RWPE2 (cell line): ENCODE measurements around the gene UPF1.

Source experiments
- ATAC-seq: fragments of 200-7000 bp; cut with Tn5 transposase; 3 replicates; pipeline ENCODE4 v1.9.1; 2021; ENCODE audit warnings: low read depth
- DNase-seq: peaks from one replicate; pipeline ENCODE4 v3.0.0-alpha.2; 2020; ENCODE audit warnings: low spot score
- H3K27ac ChIP-seq: fragments of 450-650 bp; 2 replicates; pipeline ENCODE4 v1.5.1; 2017; ENCODE audit warnings: mild to moderate bottlenecking; ENCODE audit not compliant: poor library complexity, severe bottlenecking
- H3K27me3 ChIP-seq: fragments of 250-450 bp; sonication (Bioruptor Pico); 2 replicates; pipeline ENCODE4 v1.5.1; 2021; ENCODE audit warnings: mild to moderate bottlenecking, moderate library complexity; ENCODE audit not compliant: insufficient read depth, poor library complexity, severe bottlenecking
- H3K36me3 ChIP-seq: fragments of 250-450 bp; sonication (Bioruptor Pico); 2 replicates; pipeline ENCODE4 v1.5.1; 2020; ENCODE audit warnings: low read depth, mild to moderate bottlenecking, moderate library complexity
- H3K4me1 ChIP-seq: fragments of 250-450 bp; sonication (Bioruptor Pico); 2 replicates; pipeline ENCODE4 v1.5.1; 2021; ENCODE audit warnings: mild to moderate bottlenecking, moderate library complexity; ENCODE audit not compliant: insufficient read depth, poor library complexity, severe bottlenecking
- H3K4me3 ChIP-seq: fragments of 250-450 bp; sonication (Bioruptor Pico); 2 replicates; pipeline ENCODE4 v1.5.1; 2021; ENCODE audit warnings: mild to moderate bottlenecking, moderate library complexity; ENCODE audit not compliant: severe bottlenecking
- H3K9me3 ChIP-seq: fragments of 250-450 bp; sonication (Bioruptor Pico); 2 replicates; pipeline ENCODE4 v1.5.1; 2021; ENCODE audit warnings: mild to moderate bottlenecking, moderate library complexity; ENCODE audit not compliant: severe bottlenecking
- TF ChIP-seq, protein P1 (sequence below): fragments of 450-650 bp; IDR thresholded peaks from one replicate; pipeline ENCODE4 v1.5.1; 2017; ENCODE audit warnings: mild to moderate bottlenecking, moderate library complexity; ENCODE audit not compliant: poor library complexity, severe bottlenecking

Gene UPF1

DNA sequence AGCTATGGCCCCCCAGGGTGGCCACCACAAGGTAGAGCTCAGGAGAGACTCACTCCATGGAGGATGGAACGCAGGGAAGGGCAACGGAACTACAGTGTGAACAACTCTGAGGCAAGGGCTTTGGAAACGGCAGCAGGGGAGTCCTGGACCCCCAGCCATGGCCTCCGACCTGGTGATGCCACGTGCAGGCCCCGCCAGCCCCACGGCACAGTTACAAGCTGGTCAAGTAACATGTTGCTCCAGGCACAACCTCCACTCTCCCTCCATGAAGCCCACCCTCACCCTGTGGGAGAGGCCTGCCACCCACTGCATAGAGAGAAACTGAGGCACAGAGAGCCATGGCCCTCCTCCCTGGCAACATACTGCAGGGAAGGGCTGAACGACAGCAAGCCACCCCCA lies 73.3 kb downstream of the UPF1 start:
- no peaks in the 10 kb centered on the region for H3K27me3 ChIP-seq
- H3K36me3 ChIP-seq: peaks cover 3% of the 10 kb centered on the region; the same call in 1 of the 2 replicates
- no peak overlapping the region for H3K27ac ChIP-seq
- DNase-seq (no peak), ATAC-seq (no peak)
- H3K9me3 ChIP-seq: no peaks in the 10 kb centered on the region
- TF ChIP-seq, protein P1, sequence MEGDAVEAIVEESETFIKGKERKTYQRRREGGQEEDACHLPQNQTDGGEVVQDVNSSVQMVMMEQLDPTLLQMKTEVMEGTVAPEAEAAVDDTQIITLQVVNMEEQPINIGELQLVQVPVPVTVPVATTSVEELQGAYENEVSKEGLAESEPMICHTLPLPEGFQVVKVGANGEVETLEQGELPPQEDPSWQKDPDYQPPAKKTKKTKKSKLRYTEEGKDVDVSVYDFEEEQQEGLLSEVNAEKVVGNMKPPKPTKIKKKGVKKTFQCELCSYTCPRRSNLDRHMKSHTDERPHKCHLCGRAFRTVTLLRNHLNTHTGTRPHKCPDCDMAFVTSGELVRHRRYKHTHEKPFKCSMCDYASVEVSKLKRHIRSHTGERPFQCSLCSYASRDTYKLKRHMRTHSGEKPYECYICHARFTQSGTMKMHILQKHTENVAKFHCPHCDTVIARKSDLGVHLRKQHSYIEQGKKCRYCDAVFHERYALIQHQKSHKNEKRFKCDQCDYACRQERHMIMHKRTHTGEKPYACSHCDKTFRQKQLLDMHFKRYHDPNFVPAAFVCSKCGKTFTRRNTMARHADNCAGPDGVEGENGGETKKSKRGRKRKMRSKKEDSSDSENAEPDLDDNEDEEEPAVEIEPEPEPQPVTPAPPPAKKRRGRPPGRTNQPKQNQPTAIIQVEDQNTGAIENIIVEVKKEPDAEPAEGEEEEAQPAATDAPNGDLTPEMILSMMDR: no peak
- H3K4me1 ChIP-seq: no peaks in the 10 kb centered on the region
- H3K4me3 ChIP-seq: no peak overlapping the region

DNA sequence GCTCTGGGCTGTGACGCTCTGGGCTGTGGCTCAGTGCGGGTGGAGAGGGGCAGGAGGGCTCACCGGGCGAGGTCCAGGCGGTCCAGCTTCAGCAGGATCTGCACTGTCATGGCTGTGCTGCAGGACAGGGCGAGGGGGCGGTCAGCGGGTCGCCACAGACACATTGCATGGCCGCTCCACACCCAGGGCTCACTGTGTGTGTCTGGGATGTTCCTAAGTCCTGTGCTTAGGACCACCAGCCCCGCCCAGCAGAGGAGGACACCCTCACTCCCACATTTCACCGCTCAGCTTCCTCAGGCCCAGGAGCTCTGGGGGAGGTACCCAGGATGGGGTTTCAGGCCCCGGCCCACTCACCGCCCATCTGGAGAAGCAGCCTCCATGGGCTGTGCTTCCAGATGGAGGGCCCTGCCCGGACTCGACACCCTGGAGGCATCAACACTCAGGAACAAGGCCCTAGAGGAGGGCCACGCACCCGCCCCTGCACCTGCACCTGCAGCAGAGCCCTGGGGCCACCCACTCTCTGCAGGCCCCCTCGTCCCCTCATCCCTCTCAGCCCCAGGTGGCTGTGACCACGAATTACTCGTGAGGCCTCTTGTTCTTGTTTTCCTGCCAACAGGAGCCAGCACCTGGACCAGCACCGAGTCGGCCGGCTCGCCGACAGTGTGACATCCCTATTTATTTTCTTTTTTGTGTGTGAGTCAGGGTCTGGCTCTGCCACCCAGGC lies 73.9 kb downstream of the UPF1 start:
- no peak for DNase-seq
- ATAC-seq: no peak
- TF ChIP-seq, protein P1: no peak
- H3K9me3 ChIP-seq: no peaks in the 10 kb centered on the region
- no peak overlapping the region for H3K4me3 ChIP-seq
- H3K4me1 ChIP-seq: no peaks in the 10 kb centered on the region
- peaks cover 9% of the 10 kb centered on the region; the same call in 1 of the 2 replicates for H3K36me3 ChIP-seq
- H3K27me3 ChIP-seq: no peaks in the 10 kb centered on the region
- H3K27ac ChIP-seq: no peak overlapping the region

DNA sequence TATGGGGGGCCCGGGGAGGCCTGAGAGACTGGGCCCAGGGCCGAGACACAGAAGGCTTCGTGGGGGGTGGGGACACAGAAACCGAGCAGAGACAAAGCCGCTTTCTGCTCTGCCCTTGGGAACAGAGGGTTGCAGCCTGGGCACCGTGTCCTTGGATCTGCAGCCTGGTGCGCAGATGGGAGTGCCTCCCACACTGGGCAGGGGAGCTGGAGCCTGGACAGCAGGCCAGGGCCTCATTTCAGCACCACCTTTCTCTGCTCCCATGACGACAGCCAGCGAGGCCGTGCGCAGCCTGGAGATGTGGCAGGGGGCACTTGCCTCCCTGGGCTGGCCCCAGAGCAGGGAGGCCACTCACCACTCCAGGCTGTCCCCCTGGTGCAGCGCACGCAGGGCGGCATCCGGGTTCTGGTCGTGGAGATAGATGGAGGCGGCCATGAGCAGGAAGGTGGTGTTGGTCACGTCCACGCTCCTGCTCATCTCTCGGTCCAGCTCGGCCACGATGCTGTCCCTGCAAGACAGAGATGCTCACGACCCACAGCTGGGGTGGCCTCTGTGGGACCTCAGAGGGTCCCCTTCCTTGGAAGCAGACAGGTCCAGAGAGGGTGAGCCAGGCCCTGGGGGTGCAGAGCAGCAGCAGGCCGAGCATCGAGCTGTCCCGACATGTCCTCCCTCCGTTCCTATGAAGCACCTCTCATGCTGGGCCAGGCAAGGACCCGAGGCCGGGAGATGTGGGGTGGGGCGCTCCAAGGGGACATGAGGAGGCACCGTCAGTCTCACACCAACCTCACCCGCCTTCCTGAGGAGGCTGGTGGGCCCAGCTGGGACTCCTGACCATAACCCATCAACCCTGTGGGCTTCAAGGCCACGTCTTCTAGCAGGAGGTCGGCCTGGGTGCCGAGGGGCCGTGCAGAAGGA lies 75.1 kb downstream of the UPF1 start:
- DNase-seq (peak; percentile 60), ATAC-seq (no peak)
- Histone ChIP-seq H3K27me3 (no peaks in the 10 kb centered on the region), H3K36me3 (peaks cover 14% of the 10 kb centered on the region), H3K4me3 (no peak overlapping the region), H3K9me3 (no peaks in the 10 kb centered on the region), H3K27ac (no peak overlapping the region), H3K4me1 (no peaks in the 10 kb centered on the region)
- TF ChIP-seq, protein P1: no peak

DNA sequence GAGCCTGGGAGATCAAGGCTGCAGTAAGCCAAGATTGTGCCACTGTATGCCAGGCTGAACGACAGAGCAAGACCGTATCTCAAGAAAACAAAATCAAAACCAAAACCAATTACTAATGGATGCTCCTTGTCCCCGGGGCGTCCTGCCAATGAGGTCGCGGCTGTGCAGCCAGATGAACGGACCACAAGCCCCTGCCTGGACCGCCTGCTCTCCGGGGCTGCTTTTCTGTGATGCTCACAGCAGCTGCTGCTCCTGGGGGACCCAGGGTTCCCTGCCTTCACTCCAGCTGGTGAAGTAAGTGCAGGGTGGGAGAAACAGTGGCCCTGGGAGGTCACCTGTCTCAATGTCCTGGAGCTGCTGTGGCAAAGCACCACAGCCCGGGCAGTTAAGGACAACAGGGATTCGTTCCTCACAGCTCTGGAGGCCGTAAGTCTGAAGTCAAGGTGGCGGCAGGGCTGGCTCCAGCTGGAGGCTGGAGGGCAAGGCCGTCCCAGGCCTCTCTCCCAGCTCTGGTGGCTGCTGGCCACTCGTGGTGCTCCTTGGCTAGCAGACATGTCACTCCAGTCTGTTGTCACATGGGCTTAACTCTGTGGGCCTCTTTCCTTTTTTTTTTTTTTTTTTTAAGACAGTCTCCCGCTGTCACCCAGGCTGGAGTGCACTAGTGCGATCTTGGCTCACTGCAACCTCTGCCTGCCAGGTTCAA lies 77.3 kb downstream of the UPF1 start:
- no peaks in the 10 kb centered on the region for H3K4me1 ChIP-seq
- no peaks in the 10 kb centered on the region for H3K27me3 ChIP-seq
- peaks cover 22% of the 10 kb centered on the region for H3K36me3 ChIP-seq
- H3K9me3 ChIP-seq: no peaks in the 10 kb centered on the region
- DNase-seq (no peak), ATAC-seq (no peak)
- TF ChIP-seq, protein P1: no peak
- H3K27ac ChIP-seq: no peak overlapping the region
- H3K4me3 ChIP-seq: no peak overlapping the region
